Right renal pelvis (tissue), 4 donors: Measurements from ENCODE around the gene HLA-C. TPM values are rescaled to one million over a fixed set of nuclear protein-coding genes. Genes with fewer than 3 reads are reported as not detected.
"Not testable (repeated sequence)": the region's sequence is repeated elsewhere in the genome, so short reads cannot be mapped to it uniquely, and the experiment has no call there.

Experiments used
- DNase-seq, 4 donors: peaks; one replicate each; pipeline ENCODE4 v3.0.0-alpha.2; 2013; ENCODE audit warnings: low read depth in 4 of 4, low spot score in 3 of 4, missing footprints in 1 of 4
- polyA plus RNA-seq, 4 donors: library from polyadenylated mRNA; unstranded; fragments of 120-200 nt; gene quantifications; one replicate each; pipeline ENCODE4 v1.2.1, GENCODE V29; 2013; ENCODE audit not compliant: insufficient read length in 4 of 4

The HLA-C gene
- polyA plus RNA-seq, 4 donors, result 91.2 to 180 (median 118) TPM

DNA sequence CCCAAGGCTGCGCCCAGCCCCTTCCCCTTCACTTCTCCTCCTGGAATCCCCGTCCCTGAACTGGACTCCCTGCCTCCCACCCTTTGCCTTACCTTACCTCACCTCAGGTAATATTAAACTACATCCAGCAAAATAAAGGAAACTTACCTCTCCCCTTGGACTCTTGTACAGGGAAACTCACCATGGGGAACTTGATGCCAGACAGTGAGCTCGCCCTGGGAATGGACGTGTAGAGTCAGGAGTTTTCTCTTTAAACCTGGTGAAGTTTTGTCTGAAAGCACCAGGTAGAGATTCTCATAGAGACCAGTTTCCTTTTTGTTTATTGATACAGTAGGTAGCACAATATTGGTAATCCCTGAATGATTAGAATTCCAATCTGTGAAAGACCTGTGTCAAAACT, 544 bp upstream of the HLA-C start:
- no peak for DNase-seq

DNA sequence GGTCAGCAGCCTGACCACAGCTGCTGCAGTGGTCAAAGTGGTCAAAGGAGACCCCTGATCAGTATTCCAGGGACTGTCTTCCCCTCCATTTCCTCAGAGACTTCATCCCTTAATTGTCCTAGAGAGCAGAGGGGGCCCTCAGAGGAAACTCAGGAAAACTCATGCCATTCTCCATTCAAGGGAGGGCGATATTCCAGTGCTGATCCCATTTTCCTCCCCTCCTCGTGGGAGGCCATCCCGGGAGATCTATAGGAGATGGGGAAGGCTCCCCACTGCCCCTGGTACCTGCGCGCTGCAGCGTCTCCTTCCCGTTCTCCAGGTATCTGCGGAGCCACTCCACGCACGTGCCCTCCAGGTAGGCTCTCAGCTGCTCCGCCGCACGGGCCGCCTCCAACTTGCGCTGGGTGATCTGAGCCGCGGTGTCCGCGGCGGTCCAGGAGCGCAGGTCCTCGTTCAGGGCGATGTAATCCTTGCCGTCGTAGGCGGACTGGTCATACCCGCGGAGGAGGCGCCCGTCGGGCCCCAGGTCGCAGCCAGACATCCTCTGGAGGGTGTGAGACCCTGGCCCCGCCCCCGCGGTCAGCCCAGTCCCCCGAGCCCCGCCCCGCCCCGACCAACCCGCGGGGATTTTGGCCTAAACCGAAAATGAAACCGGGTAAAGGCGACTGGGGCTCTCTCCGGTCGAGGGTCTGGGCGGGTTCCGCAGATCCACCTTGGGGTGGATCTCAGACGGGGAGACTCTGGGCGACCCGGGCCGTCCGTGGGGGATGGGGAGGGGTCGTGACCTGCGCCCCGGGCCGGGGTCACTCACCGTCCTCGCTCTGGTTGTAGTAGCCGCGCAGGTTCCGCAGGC, 878 bp downstream of the HLA-C start:
- peak in 1 of 4 donors; percentile 25 for DNase-seq

DNA sequence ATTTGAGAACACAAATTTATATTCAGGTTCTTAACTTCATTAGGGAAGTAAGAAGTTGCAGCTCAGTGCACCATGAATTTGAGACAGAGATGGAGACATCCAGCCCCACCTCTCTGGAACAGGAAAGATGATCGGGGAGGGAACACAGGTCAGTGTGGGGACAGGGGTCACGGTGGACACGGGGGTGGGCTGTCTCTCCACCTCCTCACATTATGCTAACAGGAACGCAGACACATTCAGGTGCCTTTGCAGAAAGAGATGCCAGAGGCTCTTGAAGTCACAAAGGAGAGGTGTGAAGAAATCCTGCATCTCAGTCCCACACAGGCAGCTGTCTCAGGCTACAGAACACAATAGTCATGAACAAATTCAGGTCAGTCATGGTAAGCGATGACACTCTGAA, 3.1 kb downstream of the HLA-C start:
- DNase-seq, result no peak

DNA sequence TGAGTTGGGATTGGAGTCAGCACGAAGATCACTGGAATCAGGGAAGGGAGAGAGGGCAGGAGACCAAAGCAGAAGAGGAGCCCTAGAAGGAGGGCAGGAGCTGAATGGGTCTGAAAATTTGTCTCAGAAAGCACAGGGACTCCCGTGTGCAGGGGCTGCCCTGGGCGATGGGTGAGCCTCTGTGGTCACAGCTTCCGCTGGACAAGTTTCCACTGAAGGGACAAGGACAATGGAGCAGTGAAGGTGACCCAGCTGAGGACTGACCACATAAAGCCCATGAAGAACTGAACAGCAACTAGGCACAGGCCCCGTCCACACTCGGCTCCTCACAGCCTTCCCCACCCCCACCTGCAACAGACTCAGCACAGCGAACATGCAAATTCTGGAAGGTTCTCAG, 3.5 kb downstream of the HLA-C start:
- no peak for DNase-seq

DNA sequence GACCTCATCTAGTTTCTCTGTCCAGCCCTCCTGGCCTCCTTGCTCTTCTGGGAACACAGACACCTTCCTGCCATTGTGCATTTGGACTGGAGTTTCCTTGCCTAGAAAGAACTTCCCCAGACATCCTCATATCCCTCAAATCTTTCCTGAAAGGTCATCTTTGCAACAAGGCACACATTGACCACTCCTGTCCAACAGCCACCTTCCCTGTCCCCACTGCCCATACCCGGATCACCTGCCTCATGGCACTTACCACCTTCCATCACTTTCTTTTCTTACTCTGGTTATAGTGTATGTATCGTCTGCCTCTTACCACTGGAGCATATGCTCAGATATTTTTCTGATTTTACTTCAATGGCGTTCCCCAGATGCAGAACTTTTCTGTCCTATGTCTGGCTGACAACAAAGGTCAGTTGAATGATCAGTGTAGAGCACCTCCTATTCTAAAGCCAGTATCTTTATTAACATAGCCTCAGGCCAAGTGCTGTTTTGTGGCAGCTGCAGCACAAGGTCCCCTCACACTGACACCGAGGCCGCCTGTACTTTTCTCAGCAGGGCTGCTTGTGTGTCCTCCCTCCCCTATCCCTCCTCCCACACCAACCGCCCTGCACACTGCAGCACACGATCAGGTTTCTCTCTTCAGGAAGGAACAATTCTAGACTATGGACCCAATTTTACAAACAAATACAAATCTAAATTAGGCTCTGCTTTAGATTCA, 4.1 kb downstream of the HLA-C start:
- DNase-seq, result no peak

DNA sequence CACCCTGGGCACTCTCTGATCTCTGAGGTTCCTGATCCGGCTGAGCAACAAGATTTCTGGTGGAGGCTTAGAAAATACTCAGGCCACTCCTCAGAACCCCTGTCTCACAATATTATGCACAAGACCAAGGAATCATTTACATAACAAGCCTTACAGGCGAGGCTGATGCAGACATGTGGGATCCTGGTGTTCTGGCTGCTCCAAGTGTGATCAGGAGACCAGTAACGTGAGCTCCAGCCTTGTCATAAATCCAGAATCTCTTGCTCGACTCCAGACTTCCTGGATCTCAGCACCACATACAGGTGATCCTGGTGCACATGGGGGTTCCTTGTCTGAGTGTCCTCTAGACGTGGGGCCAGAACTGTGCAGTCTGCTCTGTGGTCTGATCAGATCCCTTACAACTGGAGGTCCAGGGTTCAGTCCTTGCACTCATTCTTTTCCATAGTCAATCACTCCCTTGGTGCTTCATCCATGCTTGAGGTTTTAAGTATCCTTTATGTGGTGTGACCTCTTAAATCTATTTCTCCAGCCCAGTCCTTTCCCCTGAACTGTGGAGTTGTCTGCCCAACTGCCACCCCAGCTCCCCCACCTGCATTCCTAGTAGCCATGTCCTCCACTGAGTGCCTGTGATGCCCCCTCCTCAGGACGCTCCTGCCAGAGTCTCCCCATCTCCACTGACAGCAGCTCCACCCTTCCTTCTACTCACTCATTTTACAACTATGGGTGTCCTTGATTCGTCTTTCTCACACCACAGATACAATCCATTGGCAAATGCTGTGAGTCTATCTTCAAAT, 5.1 kb downstream of the HLA-C start:
- no peak for DNase-seq

DNA sequence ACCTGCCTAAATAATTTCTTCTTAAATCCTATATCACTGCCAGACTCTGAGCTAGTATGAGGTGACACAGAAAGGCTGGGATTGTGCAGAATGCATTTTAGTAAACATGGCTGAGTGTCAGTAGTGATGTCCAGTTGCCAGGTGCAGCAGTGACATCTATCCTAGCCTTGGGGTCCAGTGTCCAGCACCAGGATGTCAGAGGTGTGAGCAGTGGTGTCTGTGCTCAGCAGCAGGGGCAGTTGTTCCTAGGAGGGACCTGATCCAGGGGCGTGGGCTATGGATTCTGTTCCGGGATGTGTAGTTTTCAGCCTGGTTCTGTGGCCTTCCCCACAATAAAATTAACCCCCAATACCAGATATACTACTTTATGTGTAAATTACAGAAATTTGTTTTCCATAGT, 6.0 kb downstream of the HLA-C start:
- DNase-seq, result no peak

DNA sequence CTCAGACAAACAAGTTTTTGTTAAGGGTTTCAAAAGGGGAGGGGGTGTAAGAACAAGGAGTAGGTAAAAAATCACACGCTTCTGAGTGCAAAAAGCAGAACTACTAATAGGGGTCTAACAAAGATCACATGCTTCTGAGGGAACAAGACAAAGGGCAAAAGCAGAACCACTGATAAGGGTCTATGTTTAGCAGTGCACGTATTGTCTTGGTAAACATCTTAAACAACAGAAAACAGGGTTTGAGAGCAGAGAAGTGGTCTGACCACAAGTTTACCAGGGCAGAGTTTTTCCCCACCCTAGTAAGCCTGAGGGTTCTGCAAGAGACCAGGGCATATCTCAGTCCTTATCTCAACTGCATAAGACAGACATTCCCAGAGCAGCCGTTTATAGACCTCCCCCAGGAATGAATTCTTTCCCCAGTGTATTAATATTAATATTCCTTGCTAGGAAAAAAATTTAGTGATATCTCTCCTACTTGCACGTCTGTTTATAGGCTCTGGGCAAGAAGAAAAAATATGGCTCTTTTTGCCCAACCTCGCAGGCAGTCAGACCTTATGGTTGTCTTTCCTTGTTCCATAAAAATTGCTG, 8.5 kb downstream of the HLA-C start:
- not testable (repeated sequence) for DNase-seq

DNA sequence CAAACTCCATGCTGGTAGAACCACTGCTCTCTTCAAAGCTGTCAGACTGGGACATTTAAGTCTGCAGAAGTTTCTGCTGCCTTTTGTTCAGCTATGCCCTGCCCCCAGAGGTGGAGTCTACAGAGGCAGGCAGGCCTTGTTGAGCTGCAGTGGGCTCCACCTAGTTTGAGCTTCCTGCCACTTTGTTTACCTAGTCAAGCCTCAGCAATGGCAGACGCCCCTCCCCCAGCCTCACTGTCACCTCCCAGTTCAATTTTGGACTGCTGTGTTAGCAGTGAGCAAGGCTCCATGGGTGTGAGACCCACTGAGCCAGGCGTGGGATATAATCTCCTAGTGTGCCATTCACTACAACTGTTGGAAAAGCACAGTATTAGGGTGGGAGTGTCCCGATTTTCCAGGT, 11.9 kb downstream of the HLA-C start:
- not testable (repeated sequence) for DNase-seq

DNA sequence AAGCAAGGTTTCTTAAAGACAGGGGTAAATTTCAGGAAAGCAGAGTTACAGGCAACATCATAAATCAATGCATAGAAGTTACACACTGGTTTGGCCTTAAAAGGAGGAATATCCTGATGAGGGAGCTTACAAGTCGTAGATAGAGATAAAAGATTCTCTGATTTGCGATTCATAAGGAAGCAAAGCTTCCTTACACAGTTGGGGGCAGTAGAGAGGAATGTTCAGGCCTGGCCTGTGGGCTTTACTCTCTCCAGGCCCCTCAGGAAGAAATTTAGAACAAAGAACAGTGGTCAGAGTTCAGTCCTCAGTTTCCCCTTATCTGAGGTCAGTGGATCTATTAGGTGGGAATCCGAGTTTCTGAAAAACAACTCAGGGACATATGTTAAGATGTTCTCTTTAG, 19.3 kb downstream of the HLA-C start:
- no peak for DNase-seq

DNA sequence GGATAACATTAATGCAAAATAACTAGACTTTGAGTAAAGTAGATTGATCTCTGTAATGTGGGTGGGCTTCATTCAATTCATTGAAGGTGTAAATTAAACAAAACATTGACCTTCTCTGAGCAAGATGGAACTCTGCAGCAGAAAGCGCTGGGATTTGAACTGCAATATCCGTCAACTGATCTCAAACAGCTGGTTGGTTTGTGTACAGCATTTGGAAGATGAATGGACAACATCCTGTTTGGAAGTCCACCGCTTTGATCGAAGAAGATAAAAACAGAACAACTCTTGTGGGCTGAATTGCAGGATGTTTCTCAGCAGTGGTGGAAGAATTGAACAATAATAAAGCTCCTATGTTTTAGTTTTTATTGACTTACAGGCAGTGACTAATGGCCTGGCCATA, 20.6 kb downstream of the HLA-C start:
- DNase-seq, result no peak

DNA sequence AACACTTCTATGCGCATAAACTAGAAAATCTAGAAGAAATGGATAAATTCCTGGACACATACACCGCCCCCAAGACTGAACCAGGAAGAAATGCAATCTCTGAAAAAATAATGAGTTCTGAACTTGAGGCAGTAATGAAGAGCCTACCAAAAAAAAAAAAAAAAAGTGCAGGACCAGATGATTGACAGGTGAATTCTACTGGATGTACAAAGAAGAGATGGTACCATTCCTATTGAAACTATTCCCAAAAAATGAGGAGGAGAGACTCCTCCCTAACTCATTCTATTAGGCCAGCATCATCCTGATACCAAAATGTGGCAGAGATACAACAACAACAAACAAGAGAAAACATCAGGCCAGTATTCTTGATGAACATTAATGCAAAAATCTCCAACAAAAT, 22.7 kb downstream of the HLA-C start:
- DNase-seq, result no peak

DNA sequence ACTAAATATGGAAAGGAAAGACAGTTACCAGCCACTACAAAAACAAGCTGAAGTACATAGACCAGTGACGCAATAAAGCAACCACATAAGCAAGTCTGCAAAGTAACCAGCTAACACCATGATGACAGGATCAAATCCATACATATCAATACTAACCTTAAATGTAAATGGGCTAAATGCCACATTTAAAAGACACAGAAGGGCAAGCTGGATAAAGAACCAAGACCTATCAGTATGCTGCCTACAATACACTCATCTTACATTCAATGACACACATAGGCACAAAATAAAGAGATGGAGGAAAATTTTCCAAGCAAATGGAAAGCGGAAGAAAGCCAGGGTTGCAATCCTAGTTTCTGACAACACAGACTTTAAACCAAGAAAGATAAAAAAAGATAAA, 24.1 kb downstream of the HLA-C start:
- DNase-seq, result no peak

DNA sequence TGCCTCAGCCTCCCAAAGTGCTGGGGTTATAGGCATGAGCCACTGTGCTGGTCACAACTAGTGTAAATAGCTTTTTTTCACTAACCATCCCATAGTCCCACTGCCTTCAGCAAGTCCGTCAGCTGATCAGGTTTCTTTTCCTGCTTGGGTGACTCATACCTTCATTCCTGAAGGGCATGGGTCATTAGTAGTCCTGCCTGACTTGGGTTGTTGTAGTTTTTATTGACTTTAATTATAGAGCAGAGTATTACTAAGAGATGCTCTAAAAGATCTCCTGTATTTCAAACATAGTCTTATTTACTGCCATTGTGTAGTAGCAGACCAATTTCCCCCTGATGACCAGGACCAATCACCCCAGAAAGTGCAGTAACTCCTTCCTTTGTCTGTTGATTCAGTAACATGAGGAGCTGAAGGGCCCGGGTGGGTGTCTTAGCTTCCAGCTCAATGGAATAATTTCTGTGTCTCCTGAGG, 25.8 kb downstream of the HLA-C start:
- DNase-seq, result peak in 1 of 4 donors; percentile 42

DNA sequence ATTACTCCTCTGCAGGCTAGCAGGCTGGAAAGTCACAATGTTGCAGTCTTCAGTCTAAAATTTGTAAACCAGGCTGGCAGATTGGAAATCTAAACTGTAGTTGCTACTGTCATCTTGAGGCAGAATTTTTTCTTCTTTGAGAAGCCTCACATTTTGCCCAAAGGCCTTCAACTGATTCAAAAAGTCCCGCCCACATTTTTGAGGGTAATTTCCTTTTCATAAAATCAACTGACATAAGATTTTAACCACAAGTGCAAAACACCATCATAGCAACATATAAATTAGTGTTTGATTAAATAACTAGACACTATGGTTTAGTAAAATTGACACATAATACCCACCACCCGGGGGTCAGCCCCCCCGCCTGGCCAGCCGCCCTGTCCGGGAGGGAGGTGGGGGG, 28.4 kb downstream of the HLA-C start:
- no peak for DNase-seq

DNA sequence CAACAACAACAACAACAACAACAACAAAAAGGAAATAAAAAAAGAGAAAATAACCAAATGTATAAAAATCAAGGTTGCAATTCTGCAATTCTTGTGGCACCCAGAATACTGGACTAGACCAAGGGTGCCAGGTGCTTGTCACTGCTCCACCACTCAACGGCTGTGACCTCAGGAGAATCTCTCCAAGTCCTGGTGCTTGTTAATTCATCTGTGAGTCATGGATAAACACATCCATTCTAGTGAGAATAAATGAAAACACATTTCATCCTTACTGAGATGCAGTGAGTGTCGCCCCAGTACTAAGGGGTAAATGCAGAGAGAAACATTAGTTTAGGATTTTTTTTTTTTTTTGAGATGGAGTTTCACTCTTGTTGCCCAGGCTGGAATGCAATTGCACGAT, 32.0 kb downstream of the HLA-C start:
- DNase-seq, result no peak

DNA sequence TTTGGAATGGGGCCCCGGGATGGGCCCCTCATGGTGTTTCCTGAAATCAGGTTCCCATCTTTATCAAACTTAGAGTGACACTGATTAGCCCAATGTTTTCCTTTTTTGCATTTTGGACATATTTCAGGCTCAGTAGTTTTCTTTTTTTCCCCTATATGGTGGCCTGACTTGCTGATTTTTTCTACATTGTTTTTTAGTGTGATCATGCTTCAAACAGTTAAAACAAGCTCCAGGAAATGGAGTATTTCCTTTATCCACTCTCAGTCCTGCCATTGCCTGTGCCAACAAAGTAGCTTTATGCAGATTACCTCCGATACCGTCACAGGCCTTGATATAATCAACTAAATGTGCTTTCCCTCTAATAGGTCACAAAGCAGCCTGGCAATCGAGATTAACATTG, 37.8 kb downstream of the HLA-C start:
- not testable (repeated sequence) for DNase-seq

DNA sequence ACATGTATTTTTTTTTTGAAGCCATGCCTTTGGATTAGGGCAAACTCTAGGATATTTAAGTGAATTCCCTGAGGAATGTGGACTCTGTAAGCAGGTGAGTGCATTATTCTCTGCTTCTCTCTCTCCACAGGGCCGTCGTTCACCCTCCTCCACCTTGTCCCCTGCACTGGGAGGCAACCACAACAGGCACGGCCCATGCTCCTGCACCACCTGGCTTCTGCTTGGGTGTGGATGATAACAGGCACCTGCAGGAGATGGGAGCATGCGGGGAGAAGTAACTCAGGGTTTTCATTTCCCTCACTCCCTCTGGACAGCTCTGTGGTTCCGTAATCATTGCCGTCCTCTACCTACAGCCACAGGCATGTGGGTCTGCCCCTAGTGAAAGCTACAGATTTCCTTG, 43.4 kb downstream of the HLA-C start:
- no peak for DNase-seq

DNA sequence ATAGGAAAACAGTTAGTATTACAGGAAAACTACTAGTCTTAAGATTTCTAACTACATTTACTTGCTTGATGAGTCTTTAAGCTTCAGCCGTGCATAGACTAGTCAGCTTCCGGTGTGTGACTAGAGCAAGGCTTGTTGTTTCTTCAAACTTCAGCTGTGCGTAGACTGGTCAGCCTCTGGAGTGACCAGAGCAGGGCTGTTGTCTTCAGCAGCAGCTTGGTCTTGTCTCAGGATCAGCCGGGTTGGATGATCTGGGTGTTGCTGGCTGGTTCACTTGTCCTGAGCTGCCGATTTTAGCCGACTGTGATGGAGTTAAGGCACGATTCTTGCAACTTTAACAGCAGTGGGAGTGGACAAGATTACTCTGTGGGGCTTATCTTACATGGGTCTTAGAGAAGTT, 44.7 kb downstream of the HLA-C start:
- DNase-seq, result no peak

DNA sequence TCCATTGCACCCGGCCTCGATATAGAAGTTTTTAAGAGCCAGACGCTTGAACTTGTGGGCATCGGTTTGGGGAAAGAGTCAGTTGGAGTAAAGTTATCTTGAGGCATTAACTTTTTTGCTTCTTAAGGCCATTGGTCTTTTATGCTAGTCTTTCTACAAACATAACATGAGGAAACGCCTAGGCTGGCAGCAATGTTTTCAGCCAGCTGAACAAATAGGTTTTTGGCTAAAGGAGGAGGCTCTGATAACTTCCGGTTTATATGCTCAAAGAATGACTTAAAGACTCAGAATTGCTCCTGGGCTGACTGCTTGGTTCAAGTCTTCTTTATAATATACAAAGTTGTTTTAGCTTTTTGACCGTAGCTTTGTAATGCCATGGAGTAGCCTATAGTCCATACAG, 46.2 kb downstream of the HLA-C start:
- DNase-seq, result no peak

DNA sequence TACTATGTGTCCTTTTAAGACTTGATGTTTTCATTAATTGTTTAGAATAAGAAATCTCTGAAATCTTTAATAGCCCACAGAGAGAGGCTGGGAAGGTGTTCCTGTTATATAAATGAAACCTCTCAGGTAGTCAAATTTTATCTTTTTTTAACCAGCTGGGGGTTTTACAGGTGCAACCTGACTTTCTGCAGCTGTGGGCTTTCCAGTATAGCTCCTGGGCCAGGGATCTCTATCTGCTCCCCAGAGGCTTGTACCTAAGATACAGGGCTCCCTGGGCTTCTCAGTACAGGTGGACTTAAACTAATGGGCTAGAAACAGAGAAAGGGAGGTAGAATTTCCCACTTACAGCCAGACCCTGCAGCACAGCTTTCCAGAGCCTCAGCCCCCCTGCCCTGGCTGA, 49.4 kb downstream of the HLA-C start:
- DNase-seq, result no peak
